HG02885 (cell line): Measurements from ENCODE around the gene PDGFB.

Experiments used
- ATAC-seq: cut with Tn5 transposase; IDR thresholded peaks from one replicate; pipeline ENCODE4 v1.9.1; 2021; ENCODE audit warnings: mild to moderate bottlenecking; ENCODE audit not compliant: unreplicated experiment, poor library complexity

The PDGFB gene

DNA sequence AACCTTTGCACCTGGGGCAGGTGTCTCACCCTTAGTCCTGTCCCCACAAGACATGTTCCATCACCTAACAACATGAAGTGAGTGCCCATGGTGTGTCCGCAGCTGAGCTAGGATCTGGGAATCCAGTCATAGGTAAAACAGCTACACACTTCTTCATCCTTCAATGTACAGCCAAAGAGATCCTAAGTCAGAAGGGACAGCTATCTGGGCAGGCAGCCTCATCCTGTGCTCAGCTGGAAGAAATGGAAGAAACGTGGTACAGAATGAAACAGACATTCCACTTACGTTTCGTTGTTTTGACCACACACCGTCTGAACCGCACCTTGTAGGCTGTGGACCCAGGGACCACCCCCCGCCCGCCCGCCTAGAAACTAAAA is 30.8 kb downstream of the PDGFB start:
- no peak for ATAC-seq

DNA sequence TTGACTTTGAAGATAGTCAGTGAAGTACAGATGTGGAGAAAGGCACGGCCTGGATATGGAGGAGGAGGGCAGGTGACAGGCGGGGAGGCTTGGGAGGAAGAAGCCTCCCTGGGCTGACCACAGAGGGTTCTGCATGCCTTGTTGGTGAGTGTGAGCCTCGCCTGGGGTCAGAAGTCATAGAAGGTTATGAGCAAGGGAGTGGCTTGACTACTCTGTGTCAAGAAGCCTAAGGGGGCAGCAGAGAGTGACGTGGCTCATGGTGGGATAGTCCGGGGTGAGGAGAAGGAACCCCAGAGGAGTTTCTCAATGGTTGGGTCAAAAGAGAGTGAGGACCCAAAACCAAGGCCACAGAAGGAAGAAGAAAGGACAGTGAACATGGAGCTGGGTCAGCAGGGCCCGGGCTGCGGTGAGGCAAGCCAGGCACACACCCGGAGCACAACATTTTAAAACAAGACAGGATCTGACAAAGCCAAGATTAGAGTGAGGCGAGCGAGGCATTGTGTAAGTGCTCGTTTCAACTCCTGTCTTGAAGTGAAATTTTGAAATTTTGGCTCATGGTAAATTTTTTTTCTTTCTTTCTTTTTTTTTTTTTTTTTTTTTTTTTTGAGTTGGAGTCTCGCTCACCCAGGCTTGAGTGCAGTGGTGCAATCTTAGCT is 31.9 kb downstream of the PDGFB start:
- ATAC-seq: no peak

DNA sequence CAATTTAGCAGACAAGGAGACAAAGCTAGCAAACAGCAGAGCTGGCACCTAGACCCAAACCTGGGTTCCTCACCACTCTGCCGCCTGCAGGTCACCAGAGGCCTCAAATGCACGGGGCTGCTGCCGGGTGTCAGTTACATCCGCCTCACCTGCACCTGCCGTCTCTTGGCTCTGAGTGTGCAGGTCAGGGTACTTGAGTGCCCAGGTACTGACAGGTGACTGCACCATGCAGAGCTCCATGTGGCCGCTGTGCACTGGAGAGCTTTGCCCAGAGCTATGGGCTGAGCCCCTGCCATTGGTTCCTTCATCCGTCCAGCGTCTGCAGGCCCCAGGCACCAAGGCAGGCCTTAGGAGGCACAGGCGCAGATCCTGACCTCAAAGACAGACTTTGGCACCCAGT is 35.0 kb downstream of the PDGFB start:
- no peak for ATAC-seq

DNA sequence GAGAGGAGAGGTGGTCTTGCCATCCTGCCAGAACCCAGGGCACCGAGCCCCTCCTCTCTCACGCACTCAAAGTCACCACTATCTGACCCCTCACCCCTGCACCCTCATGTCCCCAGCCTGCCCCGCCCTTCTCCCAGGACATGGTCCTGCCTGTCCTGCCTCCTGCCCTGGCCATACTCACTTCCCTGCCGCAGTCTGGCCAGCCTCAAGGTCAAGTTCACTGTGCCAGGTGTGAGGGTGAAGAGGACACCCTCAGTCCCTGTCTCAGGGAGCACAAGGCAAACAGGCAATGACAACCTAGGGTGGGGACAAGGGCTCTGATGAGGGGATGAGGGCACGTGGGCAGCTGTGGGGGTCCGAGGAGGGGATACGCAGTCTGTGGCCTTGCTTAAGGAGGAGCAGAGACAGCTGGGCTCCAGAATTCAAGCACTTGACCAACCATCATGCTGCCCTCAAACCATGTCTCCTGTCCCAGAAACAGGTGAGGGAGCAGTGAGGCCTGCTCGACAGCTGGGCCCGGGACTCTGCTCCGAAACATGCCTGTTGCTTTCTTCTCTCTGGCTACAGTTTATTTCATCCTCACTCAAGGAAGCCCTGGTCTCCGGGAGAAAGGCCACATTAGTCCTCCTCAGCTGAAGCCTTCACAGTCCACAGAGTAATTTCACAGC is 36.6 kb downstream of the PDGFB start:
- no peak for ATAC-seq

DNA sequence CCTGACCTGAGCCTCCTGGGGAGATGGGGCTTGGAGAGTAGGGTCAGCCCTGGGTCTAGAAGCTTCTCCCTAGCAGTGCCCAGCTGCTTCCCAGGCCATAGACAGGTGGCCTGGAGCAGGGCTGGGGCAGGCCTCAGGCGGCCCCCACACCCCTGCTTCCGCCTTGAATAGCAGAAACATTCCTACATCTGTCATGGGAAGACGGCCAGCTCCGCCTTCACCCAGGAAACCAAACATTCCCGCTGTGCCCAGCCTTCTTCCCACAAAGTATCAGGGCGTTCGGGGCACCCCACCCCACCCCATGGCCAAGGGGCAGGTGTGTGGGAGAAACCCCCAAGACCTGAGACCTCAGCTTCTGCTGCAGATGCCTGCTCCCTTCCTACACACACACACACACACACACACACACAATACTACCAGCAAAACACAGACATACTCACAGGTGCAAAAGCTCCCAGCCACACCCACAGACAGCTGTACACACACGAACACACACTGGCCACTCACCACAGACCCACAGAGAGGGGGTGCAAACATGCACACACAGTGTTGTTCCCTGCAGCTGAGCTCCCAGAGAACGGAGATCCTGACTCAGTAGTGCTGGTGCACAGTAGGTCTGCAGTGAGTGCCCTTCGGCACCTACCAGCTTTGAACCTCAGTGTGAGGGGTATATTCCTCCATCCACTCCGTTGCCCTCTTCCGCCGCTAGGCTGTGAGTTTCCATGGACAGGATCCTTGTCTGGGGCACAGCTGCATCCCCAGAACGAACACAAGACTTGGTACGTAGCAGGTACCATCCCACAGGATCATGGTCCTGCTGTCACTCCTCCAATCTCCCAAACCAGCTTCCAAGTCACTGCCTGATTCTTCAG is 37.4 kb downstream of the PDGFB start:
- no peak for ATAC-seq

DNA sequence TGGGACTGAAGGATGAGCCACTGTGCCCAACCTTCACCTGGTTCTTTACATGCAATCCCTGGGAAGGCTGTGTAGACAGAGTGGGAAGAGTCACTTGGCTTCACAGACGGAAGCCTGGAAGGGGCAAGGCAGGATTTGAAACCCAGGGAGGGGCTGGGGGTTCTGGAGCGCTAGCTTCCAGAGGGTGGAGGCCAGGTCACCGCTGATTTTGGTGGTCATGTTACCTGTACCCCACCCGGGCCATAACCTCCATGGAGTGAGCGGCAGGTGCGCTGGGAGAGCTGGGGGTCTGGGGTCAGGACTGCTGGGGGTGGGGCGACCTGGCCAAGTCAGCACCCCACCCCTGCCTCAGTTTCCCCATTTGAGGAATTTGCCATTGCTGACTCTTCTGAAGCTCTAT is 38.3 kb downstream of the PDGFB start:
- ATAC-seq: no peak

DNA sequence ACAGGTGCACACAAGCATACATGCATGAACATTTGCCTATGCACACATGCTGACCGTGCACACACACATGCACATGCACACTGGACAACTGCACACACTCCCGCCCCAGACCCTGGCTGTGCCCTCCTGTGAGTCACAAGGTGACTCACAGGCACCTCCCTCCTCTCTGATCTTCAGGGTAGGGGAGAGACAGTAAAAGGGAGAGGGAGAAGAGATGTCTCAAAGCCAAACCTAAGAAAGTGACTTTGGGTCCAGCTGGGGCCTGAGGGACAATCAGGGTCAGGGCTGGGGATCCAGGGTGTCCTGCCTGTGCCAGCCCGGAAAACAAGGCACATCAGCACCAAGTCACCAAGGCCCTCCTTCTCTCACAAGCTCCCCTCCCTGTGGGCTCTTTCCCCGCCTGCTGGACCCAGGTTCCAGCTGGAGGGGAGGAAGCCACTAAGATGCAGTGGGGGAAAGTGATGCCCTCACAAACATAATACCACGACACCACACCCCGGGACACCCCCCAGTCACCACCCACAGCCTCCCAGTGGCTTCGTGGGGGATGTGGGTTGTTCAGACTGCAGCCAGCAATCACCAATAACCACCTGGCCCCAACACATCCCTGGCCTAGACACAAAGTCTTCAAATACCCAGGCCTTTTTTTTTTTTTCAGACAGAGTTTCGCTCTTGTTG is 39.3 kb downstream of the PDGFB start:
- no peak for ATAC-seq

DNA sequence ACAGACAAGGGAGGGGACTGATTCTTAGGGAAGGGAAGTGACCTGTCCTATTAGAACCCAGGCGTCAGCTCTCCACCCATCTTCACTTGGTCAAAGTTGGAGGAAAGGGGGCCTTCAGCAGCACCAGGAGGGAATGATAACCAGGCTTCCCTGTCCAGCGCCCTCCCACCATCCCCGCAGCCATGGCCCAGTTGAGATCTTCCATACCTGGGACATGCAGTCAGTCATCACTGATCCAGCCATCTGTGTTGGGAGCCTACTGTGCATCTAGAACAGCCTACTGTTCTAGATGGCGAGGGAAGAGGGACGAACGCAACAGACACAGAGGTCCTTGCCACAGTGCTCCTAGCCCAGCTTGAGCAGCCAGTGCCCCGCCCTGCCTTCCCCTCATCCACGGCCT is 40.6 kb downstream of the PDGFB start:
- no peak for ATAC-seq

DNA sequence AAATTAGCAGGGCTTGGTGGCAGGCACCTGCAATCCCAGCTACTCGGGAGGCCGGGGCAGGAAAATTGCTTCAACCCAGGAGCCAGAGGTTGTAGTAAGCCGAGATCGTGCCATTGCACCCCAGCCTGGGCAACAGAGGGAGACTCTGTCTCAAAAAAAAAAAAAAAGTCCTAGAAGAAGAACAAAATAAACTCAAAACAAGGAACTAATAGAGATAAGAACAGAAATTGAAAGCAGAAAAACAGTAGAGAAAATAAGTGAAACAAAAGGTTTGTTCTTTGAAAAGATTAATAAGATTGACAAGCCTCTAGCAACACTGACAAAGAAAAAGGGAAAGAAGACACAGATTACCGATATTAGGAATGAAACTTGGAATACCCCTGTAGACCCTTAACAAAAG is 47.2 kb downstream of the PDGFB start:
- ATAC-seq: no peak

DNA sequence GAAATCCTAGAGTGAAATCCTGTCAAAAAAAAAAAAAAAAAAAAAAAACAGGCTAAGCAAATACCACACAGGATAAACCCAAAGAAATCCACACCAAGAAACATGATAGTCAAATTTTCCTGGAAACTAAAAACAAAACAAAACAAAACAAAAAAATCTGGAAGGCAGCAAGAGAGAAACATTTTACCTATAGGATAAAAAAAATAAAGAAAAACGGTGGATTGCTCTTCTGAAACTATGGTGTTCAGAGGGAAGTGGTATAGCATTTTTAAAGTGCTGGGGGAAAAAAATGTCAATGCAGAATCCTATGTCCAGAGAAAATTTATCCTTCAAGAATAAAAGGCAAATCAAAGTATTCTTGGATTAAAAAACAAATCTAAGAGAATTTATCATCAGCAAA is 50.7 kb downstream of the PDGFB start:
- ATAC-seq: no peak

DNA sequence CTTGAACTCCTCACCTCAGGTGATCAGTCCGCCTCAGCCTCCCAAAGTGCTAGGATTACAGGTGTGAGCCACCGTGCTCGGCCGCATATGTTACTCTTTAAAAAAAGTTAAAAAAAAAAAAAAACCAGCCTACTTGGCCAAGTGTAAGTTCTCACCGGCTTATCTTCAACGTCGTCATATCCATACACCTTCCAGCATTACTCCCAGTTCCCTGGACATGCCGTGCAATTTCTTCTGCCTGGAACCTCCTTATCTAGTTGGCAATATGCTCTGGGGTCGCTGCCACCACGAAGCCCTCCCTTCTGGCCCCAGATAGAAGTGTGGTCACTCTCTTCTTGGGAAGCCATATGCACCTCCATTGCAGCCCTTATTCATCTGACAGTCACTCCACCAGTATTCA is 56.0 kb downstream of the PDGFB start:
- ATAC-seq: no peak

DNA sequence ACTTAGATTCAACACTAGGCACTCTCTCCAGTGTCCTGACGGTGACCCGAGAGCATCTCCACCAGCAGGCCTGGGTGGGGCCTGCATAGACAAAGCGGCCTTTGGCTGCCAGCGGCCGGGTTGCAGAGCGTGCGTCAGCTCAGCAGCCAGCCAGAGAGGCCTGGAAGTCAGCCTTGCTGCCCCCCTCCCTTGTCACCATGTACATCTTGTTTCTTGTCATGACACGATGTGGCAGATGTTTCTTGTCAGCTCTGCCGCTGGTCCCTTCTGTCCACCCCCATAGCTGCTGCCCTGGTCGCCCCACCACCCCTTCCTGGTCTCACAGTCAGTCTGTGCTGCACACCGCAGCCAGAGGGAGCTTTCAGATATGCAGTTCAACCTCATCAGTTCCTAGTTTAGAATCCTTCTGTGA is 59.2 kb downstream of the PDGFB start:
- no peak for ATAC-seq

DNA sequence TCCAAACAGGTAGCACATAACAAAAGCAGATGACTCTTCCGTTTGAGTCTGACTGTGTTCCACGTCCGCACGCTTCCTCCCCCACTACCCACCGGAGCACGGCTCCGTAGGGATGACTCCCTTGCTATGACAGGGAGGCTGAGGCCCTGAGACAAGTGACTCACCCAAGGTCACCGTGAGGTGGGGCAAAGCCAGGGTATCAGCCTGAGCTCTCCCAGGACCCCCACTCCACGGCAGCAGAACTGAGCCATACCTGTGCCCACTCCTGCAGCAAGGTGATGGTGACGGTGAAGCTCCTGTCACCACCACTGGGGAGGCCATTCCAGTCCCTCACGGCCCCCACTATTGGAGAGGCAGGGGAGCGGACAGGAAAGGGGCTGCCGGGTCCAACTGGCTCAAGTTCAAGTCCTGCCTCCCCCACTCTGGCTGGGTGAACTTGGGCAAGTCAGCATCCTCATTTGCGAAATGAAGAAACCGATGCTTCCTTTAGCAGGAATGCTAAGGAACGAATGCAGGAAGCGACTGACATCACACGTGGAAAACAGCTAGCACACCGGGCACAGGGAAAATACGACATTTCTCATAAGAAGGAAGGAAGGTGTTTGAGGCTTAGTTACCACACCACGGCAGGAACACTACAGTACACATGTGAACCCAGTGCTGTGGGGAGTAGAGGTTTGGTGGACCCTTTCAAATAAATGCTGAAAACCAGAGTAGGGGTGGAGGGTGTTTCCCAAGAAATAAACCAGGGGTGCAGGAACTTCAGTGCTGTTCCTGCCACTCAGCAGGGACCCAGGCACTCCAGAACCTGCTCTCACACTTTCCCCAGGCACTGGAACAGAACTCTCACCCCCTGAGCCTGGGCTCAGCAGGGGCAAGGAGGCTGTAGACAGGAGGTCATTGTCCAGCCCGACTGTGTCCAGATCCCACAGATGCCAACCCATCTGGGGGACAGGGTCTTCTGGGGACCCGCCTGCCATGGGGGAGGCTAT is 59.9 kb downstream of the PDGFB start:
- ATAC-seq: no peak

DNA sequence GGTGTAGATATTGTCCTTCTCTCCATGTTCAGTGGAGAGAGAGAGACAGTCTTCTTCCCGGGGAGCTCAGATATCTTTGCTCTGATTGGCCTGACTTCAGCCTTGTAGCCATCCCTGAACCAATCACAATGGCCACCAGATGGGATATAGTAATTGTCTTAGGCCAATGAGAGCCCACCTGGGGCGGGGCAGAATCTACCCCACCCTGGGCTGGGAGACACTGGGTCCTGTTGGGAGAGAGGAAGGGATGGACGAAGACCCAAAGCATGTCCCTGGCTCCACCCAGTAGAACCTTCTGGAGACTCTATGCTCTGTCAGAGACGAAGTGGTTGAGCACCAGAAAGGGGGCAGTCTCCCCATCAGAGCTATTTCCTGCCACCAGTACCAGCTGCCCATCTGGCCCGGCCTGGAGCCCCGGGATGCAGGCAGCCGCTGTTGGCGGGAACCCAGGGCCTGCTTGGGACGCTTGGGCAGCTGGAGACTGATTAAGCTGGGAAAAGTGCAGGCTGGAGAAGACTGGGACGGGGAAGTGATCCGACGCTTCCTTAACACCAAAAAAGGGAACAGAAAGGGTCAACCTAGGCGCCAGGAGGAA is 60.7 kb downstream of the PDGFB start:
- no peak for ATAC-seq

DNA sequence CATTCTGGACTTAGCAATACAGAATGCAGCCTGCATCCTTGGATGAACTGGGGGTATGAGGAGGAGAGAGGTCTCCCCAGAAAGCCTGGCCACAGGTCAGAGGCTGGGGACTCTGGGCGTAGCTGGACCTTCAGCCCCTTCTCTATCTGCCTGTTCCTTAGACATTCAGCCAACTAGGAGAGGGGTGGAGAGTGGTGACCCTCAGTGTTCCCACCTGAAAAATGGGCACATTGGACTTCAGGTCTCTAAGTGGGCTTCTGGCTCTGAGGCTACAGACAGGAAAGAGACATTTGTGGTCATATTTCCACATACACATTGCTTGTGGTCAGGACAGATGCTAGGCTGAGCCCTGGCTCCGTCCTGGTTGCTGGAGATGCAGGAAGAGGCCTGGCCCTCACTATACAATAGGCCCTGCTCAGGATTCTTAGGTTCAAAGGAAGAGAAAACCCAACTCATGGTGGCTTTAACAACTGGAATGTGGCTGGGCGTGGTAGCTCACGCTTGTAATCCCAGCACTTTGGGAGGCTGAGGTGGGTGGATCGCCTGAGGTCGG is 62.2 kb downstream of the PDGFB start:
- ATAC-seq: no peak

DNA sequence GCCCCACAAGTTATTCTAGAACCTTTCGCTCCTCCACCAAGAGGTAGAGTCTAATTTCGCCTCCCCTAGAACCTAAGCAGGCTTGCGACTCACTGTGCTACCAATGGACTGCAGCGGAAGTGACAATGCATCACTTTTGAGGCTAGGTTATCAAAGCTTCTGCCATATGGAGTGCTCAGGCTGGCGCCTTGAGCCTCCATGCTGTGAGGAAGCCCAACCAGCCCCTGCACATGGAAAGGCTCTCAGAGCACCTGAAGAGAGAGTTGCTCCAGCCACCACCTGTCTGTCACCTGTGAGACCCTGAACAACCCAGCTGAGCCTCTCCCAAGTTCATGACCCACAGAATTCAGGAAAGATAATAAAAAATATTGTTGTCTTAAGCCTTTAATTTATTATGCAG is 63.0 kb downstream of the PDGFB start:
- ATAC-seq: no peak

DNA sequence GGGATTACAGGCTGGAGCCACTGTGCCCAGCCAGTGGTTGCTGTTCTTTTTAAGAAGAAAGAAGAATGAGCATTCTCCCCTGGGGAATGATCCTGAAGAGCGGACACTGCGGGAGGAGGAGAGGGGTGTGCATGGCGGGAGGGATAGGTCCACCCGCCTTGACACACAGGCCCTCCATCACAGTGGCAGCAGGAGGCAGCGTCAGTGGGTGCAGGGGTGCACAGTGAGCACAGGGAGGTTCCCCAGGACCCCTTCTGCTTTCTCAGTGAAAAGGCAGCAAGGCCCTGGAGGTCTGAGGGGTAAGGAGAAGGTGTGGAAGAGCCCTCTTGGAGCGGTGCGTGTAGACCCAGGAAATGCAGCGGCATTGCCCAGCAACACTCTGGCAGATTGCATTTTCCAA is 63.4 kb downstream of the PDGFB start:
- no peak for ATAC-seq

DNA sequence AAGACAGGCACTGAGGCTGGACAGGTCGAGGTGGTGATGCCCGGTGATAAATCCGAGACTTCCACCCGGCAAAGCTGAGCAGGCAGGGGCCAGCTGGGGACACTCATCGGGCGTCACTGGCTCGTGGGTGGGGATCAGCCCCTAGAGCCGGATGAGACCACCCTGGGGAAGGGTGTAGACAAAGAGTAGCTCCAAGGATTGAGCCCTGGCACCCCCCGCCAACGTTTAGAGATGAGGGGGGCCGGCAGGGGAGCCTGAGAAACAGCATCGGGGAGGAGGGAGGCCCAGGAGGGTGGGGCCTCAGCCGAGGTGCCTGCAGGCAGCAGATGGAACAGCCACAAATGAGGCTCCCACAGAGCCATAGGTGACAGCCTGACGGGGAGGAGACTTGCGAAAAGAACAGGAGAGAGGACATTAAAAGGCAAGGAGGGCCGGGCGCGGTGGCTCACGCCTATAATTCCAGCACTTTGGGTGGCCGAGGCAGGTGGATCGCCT is 64.9 kb downstream of the PDGFB start:
- no peak for ATAC-seq

DNA sequence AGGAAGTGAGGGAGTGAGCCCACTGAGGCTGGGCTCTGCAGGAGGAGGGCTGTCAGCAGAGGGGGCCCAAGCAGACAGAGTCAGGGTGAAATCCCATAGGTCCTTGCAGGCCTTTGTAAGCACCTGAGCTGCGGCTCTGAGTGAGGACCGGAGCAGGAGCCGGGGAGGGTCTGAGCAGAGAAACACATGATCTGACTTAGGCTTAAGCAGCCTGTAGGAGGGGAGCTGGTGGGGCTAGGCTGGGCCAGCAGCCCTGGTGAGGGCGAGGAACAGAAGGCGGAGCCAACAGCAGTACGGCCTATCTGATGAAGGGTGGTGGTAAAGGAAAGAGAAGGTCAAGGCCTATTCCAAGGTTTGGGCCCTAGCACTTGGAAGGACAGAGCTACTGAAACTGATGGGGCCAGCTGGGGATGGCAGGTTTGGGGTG is 65.4 kb downstream of the PDGFB start:
- ATAC-seq: no peak
